ENCODE results near the gene AKAP9. TPM values are rescaled to one million over a fixed set of nuclear protein-coding genes. Genes with fewer than 3 reads are reported as not detected.

Gene AKAP9
- total and polyA plus RNA-seq, 2 donors (not counting 3 experiments of a cell fraction or from before 2014, with no cell fraction given): 9.5 to 51.6 TPM

DNA sequence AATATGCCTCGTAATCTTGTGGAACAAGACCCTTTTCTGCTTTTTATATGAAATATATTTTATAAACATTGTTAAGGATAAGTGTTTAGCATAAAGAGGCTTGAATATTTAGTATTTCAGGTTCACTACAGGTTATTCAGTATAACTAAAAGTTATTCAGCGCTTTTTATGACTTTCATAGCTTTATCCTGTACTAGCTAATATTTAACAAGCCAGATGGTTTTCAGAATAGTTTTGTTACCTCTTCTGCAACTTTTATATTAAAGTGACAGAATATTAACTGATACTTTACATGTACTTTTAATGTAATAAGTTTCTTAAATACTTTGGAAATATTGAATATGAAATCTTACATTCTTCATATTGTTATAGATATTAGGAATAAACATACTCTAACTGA, 118.2 kb downstream of the AKAP9 start:
- ChIA-PET CTCF (no interaction called here), POLR2A (no interaction called here)
- H2AFZ ChIP-seq (ENCODE audit: low read depth, low read length): no peak overlapping the region
- H3K9me1 ChIP-seq (replicated peaks; ENCODE audit: control insufficient read depth, extremely low read depth, insufficient read depth, low read length): no peaks in the 10 kb centered on the region
- H3K27ac ChIP-seq (ENCODE audit: insufficient read depth, low read depth, low read length): no peak overlapping the region
- no peak overlapping the region for H3K4me2 ChIP-seq (ENCODE audit: insufficient read depth, low read length)
- FAIRE-seq (no peak), DNase-seq (ENCODE audit: low read depth, low spot score) (no peak)
- intact Hi-C loops (cut with micrococcal nuclease) (no loop called here), dilution Hi-C loops (cut with MboI; ENCODE audit: extremely low pct_ligation_motif_present, low sequenced_read_pairs) (no loop called here)
- no peak overlapping the region for H3K4me3 ChIP-seq (replicated peaks in 1 of 3; ENCODE audit: insufficient read depth in 1 of 3, low read depth in 1 of 3, low read length in 3 of 3)
- H3K9me3 ChIP-seq (replicated peaks; ENCODE audit: control insufficient read depth, insufficient read depth, low read length): no peaks in the 10 kb centered on the region
- H3K36me3 ChIP-seq (ENCODE audit: control insufficient read depth in 2 of 2, extremely low read depth in 1 of 2, insufficient read depth in 2 of 2, low read length in 2 of 2): no peaks in the 10 kb centered on the region
- BruUV-seq (replicated peaks): no TSS peak
- H4K20me1 ChIP-seq (replicated peaks; ENCODE audit: control insufficient read depth, extremely low read depth, insufficient read depth, low read length): no peaks in the 10 kb centered on the region
- no peaks in the 10 kb centered on the region for H3K79me2 ChIP-seq (ENCODE audit: control insufficient read depth, insufficient read depth, low read length)
- no peaks in the 10 kb centered on the region for H3K27me3 ChIP-seq (ENCODE audit: control insufficient read depth in 2 of 2, insufficient read depth in 2 of 2, low read length in 2 of 2)
- H3K4me1 ChIP-seq (ENCODE audit: control insufficient read depth, extremely low read depth, insufficient read depth, low read length): no peaks in the 10 kb centered on the region
- H3K9ac ChIP-seq (replicated peaks; ENCODE audit: extremely low read depth, insufficient read depth, low read length): no peak overlapping the region
- TF ChIP-seq, protein P1, sequence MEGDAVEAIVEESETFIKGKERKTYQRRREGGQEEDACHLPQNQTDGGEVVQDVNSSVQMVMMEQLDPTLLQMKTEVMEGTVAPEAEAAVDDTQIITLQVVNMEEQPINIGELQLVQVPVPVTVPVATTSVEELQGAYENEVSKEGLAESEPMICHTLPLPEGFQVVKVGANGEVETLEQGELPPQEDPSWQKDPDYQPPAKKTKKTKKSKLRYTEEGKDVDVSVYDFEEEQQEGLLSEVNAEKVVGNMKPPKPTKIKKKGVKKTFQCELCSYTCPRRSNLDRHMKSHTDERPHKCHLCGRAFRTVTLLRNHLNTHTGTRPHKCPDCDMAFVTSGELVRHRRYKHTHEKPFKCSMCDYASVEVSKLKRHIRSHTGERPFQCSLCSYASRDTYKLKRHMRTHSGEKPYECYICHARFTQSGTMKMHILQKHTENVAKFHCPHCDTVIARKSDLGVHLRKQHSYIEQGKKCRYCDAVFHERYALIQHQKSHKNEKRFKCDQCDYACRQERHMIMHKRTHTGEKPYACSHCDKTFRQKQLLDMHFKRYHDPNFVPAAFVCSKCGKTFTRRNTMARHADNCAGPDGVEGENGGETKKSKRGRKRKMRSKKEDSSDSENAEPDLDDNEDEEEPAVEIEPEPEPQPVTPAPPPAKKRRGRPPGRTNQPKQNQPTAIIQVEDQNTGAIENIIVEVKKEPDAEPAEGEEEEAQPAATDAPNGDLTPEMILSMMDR (IDR thresholded peaks at IDR 0.05; ENCODE audit: extremely low read depth in 1 of 2, insufficient read depth in 1 of 2, low read depth in 1 of 2, low read length in 2 of 2): no peak

DNA sequence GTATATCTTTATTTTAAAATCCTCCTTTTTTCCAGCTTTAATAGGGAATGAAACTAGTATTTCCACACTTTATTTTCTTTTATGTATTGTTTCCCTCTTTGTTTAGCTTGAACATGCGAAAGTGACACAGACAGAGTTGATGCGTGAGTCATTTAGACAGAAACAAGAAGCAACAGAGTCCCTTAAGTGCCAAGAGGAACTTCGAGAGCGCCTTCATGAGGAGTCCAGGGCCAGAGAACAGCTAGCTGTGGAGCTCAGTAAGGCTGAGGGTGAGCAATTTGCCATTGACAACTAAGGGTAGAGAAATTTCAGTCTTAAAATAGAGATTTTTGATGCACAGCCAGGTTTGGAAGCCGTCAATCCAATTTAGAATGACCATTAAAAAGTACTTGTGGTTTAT, 120.5 kb downstream of the AKAP9 start:
- Histone ChIP-seq H4K20me1 (replicated peaks; ENCODE audit: control insufficient read depth, extremely low read depth, insufficient read depth, low read length) (no peaks in the 10 kb centered on the region), H3K36me3 (ENCODE audit: control insufficient read depth in 2 of 2, extremely low read depth in 1 of 2, insufficient read depth in 2 of 2, low read length in 2 of 2) (no peaks in the 10 kb centered on the region), H3K9ac (replicated peaks; ENCODE audit: extremely low read depth, insufficient read depth, low read length) (no peak overlapping the region), H2AFZ (ENCODE audit: low read depth, low read length) (no peak overlapping the region), H3K27me3 (ENCODE audit: control insufficient read depth in 2 of 2, insufficient read depth in 2 of 2, low read length in 2 of 2) (no peaks in the 10 kb centered on the region), H3K4me2 (ENCODE audit: insufficient read depth, low read length) (no peak overlapping the region), H3K27ac (ENCODE audit: insufficient read depth, low read depth, low read length) (no peak overlapping the region), H3K4me3 (replicated peaks in 1 of 3; ENCODE audit: insufficient read depth in 1 of 3, low read depth in 1 of 3, low read length in 3 of 3) (no peak overlapping the region), H3K4me1 (ENCODE audit: control insufficient read depth, extremely low read depth, insufficient read depth, low read length) (no peaks in the 10 kb centered on the region), H3K79me2 (ENCODE audit: control insufficient read depth, insufficient read depth, low read length) (no peaks in the 10 kb centered on the region), H3K9me3 (replicated peaks; ENCODE audit: control insufficient read depth, insufficient read depth, low read length) (no peaks in the 10 kb centered on the region), H3K9me1 (replicated peaks; ENCODE audit: control insufficient read depth, extremely low read depth, insufficient read depth, low read length) (no peaks in the 10 kb centered on the region)
- ChIA-PET CTCF (interaction anchor here (1.0 to 1.6 kb wide), 3 partner anchors 9 to 72 kb away, joined by 3 to 5 read pairs (median 3); no protein-coding TSS in a partner anchor), POLR2A (no interaction called here)
- intact Hi-C loops (cut with micrococcal nuclease) (no loop called here), dilution Hi-C loops (cut with MboI; ENCODE audit: extremely low pct_ligation_motif_present, low sequenced_read_pairs) (no loop called here)
- BruUV-seq (replicated peaks): no TSS peak
- FAIRE-seq: no peak
- no peak for DNase-seq (ENCODE audit: low read depth, low spot score)
- TF ChIP-seq, protein P1 (IDR thresholded peaks at IDR 0.05; ENCODE audit: extremely low read depth in 1 of 2, insufficient read depth in 1 of 2, low read depth in 1 of 2, low read length in 2 of 2): no peak
- TF ChIP-seq POLR2A (IDR thresholded peaks at IDR 0.05; ENCODE audit: low read depth, low read length): no peak
- no peak for TF ChIP-seq EZH2 (IDR thresholded peaks at IDR 0.05; ENCODE audit: borderline replicate concordance, low read depth, low read length, severe bottlenecking)
- TF ChIP-seq GATA2 (IDR thresholded peaks at IDR 0.05; ENCODE audit: insufficient read depth, insufficient read length, low read depth, low read length): no peak
- TF ChIP-seq POLR2AphosphoS5 (IDR thresholded peaks at IDR 0.05; ENCODE audit: insufficient read depth, low read depth, low read length): no peak
- TF ChIP-seq, protein P2, sequence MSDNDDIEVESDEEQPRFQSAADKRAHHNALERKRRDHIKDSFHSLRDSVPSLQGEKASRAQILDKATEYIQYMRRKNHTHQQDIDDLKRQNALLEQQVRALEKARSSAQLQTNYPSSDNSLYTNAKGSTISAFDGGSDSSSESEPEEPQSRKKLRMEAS (IDR thresholded peaks at IDR 0.05; ENCODE audit: insufficient read depth, insufficient read length): no peak
- no peak for TF ChIP-seq FOS (IDR thresholded peaks at IDR 0.05; ENCODE audit: borderline replicate concordance, insufficient read depth, low read length)
- no peak for TF ChIP-seq MYC (IDR thresholded peaks at IDR 0.05; ENCODE audit: low read depth, low read length)
- TF ChIP-seq JUN (IDR thresholded peaks at IDR 0.05; ENCODE audit: borderline replicate concordance, insufficient read depth, insufficient read length, low read depth): no peak

Measured in endothelial cell of umbilical vein (primary cell).